Ovary (tissue), 3 donors: ENCODE data around the gene PCDHGC3.

Experiments
- POLR2A ChIP-seq: fragments of 450-650 bp; IDR thresholded peaks from one replicate; pipeline ENCODE4 v1.6.1; 2017; ENCODE audit warnings: antibody characterized with exemption, mild to moderate bottlenecking, moderate library complexity
- TF ChIP-seq, protein P1 (sequence below), 3 donors: fragments of 450-650 bp in 2 of 3; fragments of 200-600 bp in 1 of 3; IDR thresholded peaks; one replicate each; pipeline versions ENCODE4 v1.5.1 to v1.8.0; 2016 to 2022; ENCODE audit warnings: antibody characterized with exemption in 3 of 3, mild to moderate bottlenecking in 1 of 3
- donor health status: DM: no; HTN: no; CAD: no.

- TF ChIP-seq, protein P1, sequence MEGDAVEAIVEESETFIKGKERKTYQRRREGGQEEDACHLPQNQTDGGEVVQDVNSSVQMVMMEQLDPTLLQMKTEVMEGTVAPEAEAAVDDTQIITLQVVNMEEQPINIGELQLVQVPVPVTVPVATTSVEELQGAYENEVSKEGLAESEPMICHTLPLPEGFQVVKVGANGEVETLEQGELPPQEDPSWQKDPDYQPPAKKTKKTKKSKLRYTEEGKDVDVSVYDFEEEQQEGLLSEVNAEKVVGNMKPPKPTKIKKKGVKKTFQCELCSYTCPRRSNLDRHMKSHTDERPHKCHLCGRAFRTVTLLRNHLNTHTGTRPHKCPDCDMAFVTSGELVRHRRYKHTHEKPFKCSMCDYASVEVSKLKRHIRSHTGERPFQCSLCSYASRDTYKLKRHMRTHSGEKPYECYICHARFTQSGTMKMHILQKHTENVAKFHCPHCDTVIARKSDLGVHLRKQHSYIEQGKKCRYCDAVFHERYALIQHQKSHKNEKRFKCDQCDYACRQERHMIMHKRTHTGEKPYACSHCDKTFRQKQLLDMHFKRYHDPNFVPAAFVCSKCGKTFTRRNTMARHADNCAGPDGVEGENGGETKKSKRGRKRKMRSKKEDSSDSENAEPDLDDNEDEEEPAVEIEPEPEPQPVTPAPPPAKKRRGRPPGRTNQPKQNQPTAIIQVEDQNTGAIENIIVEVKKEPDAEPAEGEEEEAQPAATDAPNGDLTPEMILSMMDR (IDR thresholded peaks at IDR 0.05): no peak
- TF ChIP-seq POLR2A: no peak
Observed at GRCh38 chr5:141506381-141507155, 30.8 kb downstream of the PCDHGC3 start.
